Measurements from ENCODE around the gene DCUN1D1. TPM values are rescaled to one million over a fixed set of nuclear protein-coding genes. Genes with fewer than 3 reads are reported as not detected.

DCUN1D1 gene
- total RNA-seq, 4 donors from 2014 or later: 31.1 to 41.1 (median 34.0) TPM

GRCh38 chr3:182957676-182958266 lies 22.6 kb downstream of the DCUN1D1 start:
- 95% methylated on average over 4 of the region's 4 CpGs for WGBS
- Histone ChIP-seq H3K27ac (replicated peaks in 1 of 4) (no peak overlapping the region), H3K4me3 (no peak overlapping the region), H3K36me3 (peaks cover 0 to 40% (median 17%) of the 10 kb centered on the region in 4 donors), H3K4me1 (peaks cover 11 to 32% (median 22%) of the 10 kb centered on the region in 4 donors), H3K27me3 (no peaks in the 10 kb centered on the region), H3K9me3 (no peaks in the 10 kb centered on the region)
- DNase-seq (ENCODE audit: extremely low spot score): no peak
- intact Hi-C loops (cut with DNase I): no loop called here
- TF ChIP-seq EP300 (IDR thresholded peaks at IDR 0.05): no peak
- no peak for TF ChIP-seq POLR2A (IDR thresholded peaks at IDR 0.05; ENCODE audit: low read depth)
- no peak for TF ChIP-seq POLR2AphosphoS5 (IDR thresholded peaks at IDR 0.05)

DNA sequence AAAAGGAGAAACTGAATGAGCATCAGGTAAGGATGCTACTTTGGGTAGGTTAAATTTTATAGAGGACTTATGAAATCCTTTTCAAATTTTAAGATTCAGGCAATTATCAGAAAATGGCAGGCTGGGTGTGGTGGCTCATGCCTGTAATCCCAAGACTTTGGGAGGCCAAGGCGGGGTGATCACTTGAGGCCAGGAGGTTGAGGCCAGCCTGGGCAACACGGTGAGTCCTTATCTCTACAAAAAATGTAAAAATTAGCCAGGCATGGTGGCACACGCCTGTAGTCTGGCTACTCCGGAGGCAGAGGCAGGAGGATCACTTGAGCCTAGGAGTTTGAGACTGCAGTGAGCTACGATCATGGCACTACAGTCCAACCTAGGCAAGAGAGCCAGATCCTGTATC lies 23.1 kb downstream of the DCUN1D1 start:
- Histone ChIP-seq H3K27me3 (no peaks in the 10 kb centered on the region), H3K36me3 (peaks cover 0 to 42% (median 14%) of the 10 kb centered on the region in 4 donors), H3K4me3 (no peak overlapping the region), H3K27ac (replicated peaks in 1 of 4) (no peak overlapping the region), H3K4me1 (peaks cover 8 to 27% (median 17%) of the 10 kb centered on the region in 4 donors), H3K9me3 (no peaks in the 10 kb centered on the region)
- no peak for TF ChIP-seq POLR2AphosphoS5 (IDR thresholded peaks at IDR 0.05)
- no peak for TF ChIP-seq POLR2A (IDR thresholded peaks at IDR 0.05; ENCODE audit: low read depth)
- TF ChIP-seq CTCF (IDR thresholded peaks at IDR 0.05): no peak
- WGBS: 95% methylated on average over 5 of the region's 5 CpGs
- intact Hi-C loops (cut with DNase I): no loop called here
- DNase-seq (ENCODE audit: extremely low spot score): no peak

- intact Hi-C loops (cut with DNase I): no loop called here
- Histone ChIP-seq H3K9me3 (no peaks in the 10 kb centered on the region), H3K27me3 (no peaks in the 10 kb centered on the region), H3K36me3 (peaks cover 0 to 41% (median 8%) of the 10 kb centered on the region in 4 donors), H3K4me3 (no peak overlapping the region), H3K4me1 (peaks cover under 1 to 5% (median 2%) of the 10 kb centered on the region in 4 donors), H3K27ac (replicated peaks in 1 of 4) (no peak overlapping the region)
- TF ChIP-seq EP300 (IDR thresholded peaks at IDR 0.05) (no peak), POLR2AphosphoS5 (IDR thresholded peaks at IDR 0.05) (no peak), POLR2A (IDR thresholded peaks at IDR 0.05; ENCODE audit: low read depth) (no peak), CTCF (IDR thresholded peaks at IDR 0.05) (no peak)
- no peak for DNase-seq (ENCODE audit: extremely low spot score)
- WGBS: 89% methylated on average over 9 of the region's 9 CpGs
These were observed 25.6 kb downstream of the DCUN1D1 start for GRCh38 chr3:182954553-182955235.

GRCh38 chr3:182949688-182950087 lies 30.6 kb downstream of the DCUN1D1 start:
- no peaks in the 10 kb centered on the region for H3K4me1 ChIP-seq
- no peaks in the 10 kb centered on the region for H3K27me3 ChIP-seq
- TF ChIP-seq CTCF (IDR thresholded peaks at IDR 0.05): no peak
- TF ChIP-seq EP300 (IDR thresholded peaks at IDR 0.05): no peak
- H3K27ac ChIP-seq (replicated peaks in 1 of 4): no peak overlapping the region
- peaks cover 17 to 47% (median 31%) of the 10 kb centered on the region in 4 donors for H3K36me3 ChIP-seq
- intact Hi-C loops (cut with DNase I): no loop called here
- no peak for DNase-seq (ENCODE audit: extremely low spot score)
- WGBS: 89% methylated on average over 1 of the region's 1 CpG
- no peaks in the 10 kb centered on the region for H3K9me3 ChIP-seq
- H3K4me3 ChIP-seq: no peak overlapping the region

GRCh38 chr3:182948305-182948704 lies 32.0 kb downstream of the DCUN1D1 start:
- 79% methylated on average over 5 of the region's 5 CpGs for WGBS
- intact Hi-C loops (cut with DNase I): no loop called here
- H3K9me3 ChIP-seq: no peaks in the 10 kb centered on the region
- H3K4me3 ChIP-seq: no peak overlapping the region
- peaks cover 22 to 59% (median 36%) of the 10 kb centered on the region in 4 donors for H3K36me3 ChIP-seq
- TF ChIP-seq CTCF (IDR thresholded peaks at IDR 0.05) (no peak), EP300 (IDR thresholded peaks at IDR 0.05) (no peak), POLR2A (IDR thresholded peaks at IDR 0.05; ENCODE audit: low read depth) (no peak), POLR2AphosphoS5 (IDR thresholded peaks at IDR 0.05) (no peak)
- H3K27me3 ChIP-seq: no peaks in the 10 kb centered on the region
- H3K27ac ChIP-seq (replicated peaks in 1 of 4): no peak overlapping the region
- no peak for DNase-seq (ENCODE audit: extremely low spot score)
- H3K4me1 ChIP-seq: no peaks in the 10 kb centered on the region

Data from esophagus muscularis mucosa (tissue), 4 donors.